ENCODE results near the gene MSRB2.

GRCh38 chr10:23088609-23089008, 6.8 kb upstream of the MSRB2 start:
- TF ChIP-seq CTCF (IDR thresholded peaks at IDR 0.05 in 4 of 5, conservative IDR thresholded peaks at IDR 0.05 in 1 of 5) (no peak), POLR2A (IDR thresholded peaks at IDR 0.05) (no peak)
